Measurements from ENCODE around the gene KNCN.

DNA sequence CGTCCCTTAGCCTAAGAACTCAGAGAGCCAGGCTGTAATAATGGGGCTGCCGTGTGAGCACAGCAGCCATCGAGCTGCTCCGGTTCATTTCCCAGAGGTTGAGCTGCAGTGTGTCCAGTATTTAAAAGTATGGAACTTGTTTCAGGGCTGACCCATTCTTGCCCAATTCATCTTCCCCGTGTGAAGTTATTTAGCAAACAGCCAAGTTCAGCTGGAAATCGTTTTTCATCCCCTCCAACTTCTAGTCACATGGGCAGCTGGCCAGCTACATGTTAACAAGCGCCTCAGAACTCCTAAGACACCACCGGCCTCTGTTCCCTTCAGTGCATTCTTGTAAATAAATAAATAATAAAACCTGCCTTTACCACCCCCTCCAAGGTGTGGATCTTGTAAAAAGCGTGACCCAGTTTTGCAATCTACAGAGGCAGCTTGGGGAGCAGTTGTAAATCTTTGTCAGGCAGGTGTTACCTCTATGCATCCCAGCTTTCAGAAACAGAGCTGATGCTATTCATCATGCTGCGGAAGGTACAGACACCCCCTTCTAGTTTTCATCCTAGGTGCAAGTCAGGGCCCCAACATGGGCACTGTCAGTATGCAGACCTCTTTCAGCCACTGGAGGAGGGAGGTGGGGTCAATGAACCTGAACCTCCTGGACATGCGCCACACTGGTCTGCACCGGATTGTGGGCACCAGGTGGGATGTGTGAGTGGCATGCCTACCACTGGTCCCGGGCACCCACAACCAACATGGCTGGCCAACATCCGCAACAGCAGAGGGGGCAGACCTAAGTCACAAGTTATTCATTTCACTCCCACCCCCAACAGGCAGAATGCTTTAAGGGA is 18.7 kb upstream of the KNCN start:
- TF ChIP-seq EP300 (conservative IDR thresholded peaks at IDR 0.05; ENCODE audit: poor library complexity, severe bottlenecking): no peak
- TF ChIP-seq RAD21 (conservative IDR thresholded peaks at IDR 0.05): no peak
- TF ChIP-seq TAF1 (IDR thresholded peaks at IDR 0.05; ENCODE audit: low read depth): no peak
- TF ChIP-seq REST (IDR thresholded peaks at IDR 0.05; ENCODE audit: borderline replicate concordance): no peak
- no peak for TF ChIP-seq EZH2 (IDR thresholded peaks at IDR 0.05; ENCODE audit: borderline replicate concordance, insufficient read depth, low read length, poor library complexity, severe bottlenecking)
